Activated CD8-positive, alpha-beta T cell treated with anti-CD3 and anti-CD28 coated beads, Interleukin-2, amount 10 ng/mL, durations not matched to agents 7 days and 5 days (primary cell): ENCODE data around the gene SPRYD4. TPM values are rescaled to one million over a fixed set of nuclear protein-coding genes. Genes with fewer than 3 reads are reported as not detected.

Experiments used
- ATAC-seq: fragments of 150-1000 bp; cut with Tn5 transposase; one replicate; pipeline ENCODE4 v1.10.0; 2021; ENCODE audit warnings: moderate library complexity
- CTCF ChIA-PET: fragments of 350-600 bp; sonication (Branson Sonifier 250); formaldehyde crosslinking; loops from one replicate; lab custom pipeline; 2021; ENCODE audit warnings: antibody characterized with exemption; lab: Charles Lee
- POLR2A ChIA-PET: fragments of 350-600 bp; sonication (Branson Sonifier 250); formaldehyde crosslinking; loops from one replicate; lab custom pipeline; 2021; ENCODE audit warnings: antibody characterized with exemption; lab: Charles Lee
- DNase-seq: peaks from one replicate; pipeline ENCODE4 v3.0.0-alpha.2; 2020
- H3K27ac Mint-ChIP-seq: one replicate; pipeline ENCODE4 v1.8.0; 2021; ENCODE audit warnings: mild to moderate bottlenecking, mixed read lengths
- H3K27me3 Mint-ChIP-seq: one replicate; pipeline ENCODE4 v1.8.0; 2021; ENCODE audit warnings: low read depth, mixed read lengths
- H3K36me3 Mint-ChIP-seq: one replicate; pipeline ENCODE4 v1.8.0; 2021; ENCODE audit warnings: low read depth, mixed read lengths
- H3K4me1 Mint-ChIP-seq: one replicate; pipeline ENCODE4 v1.8.0; 2021; ENCODE audit warnings: low read depth, mixed read lengths
- H3K4me3 Mint-ChIP-seq: one replicate; pipeline ENCODE4 v1.8.0; 2021; ENCODE audit warnings: mild to moderate bottlenecking, mixed read lengths
- H3K9me3 Mint-ChIP-seq: one replicate; pipeline ENCODE4 v1.8.0; 2022; ENCODE audit warnings: mixed read lengths; ENCODE audit not compliant: insufficient read depth
- total RNA-seq, 2 experiments: library from RNA; stranded (reverse); gene quantifications; one replicate each; pipeline ENCODE4 v1.2.3, GENCODE V29; 2021

SPRYD4 gene
- total RNA-seq, 2 experiments from 2014 or later, result 2.9 to 3.1 TPM

GRCh38 chr12:56449622-56449984, 18.8 kb upstream of the SPRYD4 start:
- Mint-ChIP-seq H3K27ac (peak overlapping the region; percentile 87), H3K4me3 (peak overlapping the region; percentile 91), H3K4me1 (peaks cover 33% of the 10 kb centered on the region), H3K9me3 (no peaks in the 10 kb centered on the region), H3K27me3 (peaks cover 5% of the 10 kb centered on the region), H3K36me3 (peaks cover 18% of the 10 kb centered on the region)
- ChIA-PET CTCF (interaction anchor here (0.9 to 6.4 kb wide), 9 partner anchors 9 to 330 kb away, joined by 3 to 59 read pairs (median 4); partner anchors contain the start of genes MYL6B, SPRYD4 and STAT2), POLR2A (interaction anchor here (0.6 to 2.8 kb wide), 14 partner anchors 9 to 238 kb away, joined by 3 to 27 read pairs (median 4); partner anchors contain the start of genes CNPY2, CS, IL23A and PTGES3)
- no peak for ATAC-seq
- DNase-seq, result no peak

GRCh38 chr12:56450241-56450640, 18.1 kb upstream of the SPRYD4 start:
- ChIA-PET POLR2A (interaction anchor here (1.4 to 2.8 kb wide), 5 partner anchors 8 to 238 kb away, joined by 3 to 27 read pairs (median 9); partner anchors contain the start of genes CS, PTGES3 and STAT2), CTCF (interaction anchor here (0.9 to 6.4 kb wide), 5 partner anchors 9 to 330 kb away, joined by 3 to 59 read pairs (median 7); partner anchors contain the start of gene SPRYD4)
- peaks cover 15% of the 10 kb centered on the region for H3K36me3 Mint-ChIP-seq
- H3K4me1 Mint-ChIP-seq, result peaks cover 30% of the 10 kb centered on the region
- H3K27me3 Mint-ChIP-seq, result peaks cover 6% of the 10 kb centered on the region
- DNase-seq (no peak), ATAC-seq (no peak)
- peak overlapping the region; percentile 91 for H3K4me3 Mint-ChIP-seq
- H3K9me3 Mint-ChIP-seq, result no peaks in the 10 kb centered on the region
- peak overlapping the region; percentile 39 for H3K27ac Mint-ChIP-seq

GRCh38 chr12:56451147-56451546, 17.2 kb upstream of the SPRYD4 start:
- Mint-ChIP-seq H3K27me3 (peaks cover 9% of the 10 kb centered on the region), H3K9me3 (no peaks in the 10 kb centered on the region), H3K4me1 (peaks cover 26% of the 10 kb centered on the region), H3K4me3 (no peak overlapping the region), H3K27ac (no peak overlapping the region), H3K36me3 (peaks cover 10% of the 10 kb centered on the region)
- CTCF ChIA-PET, result interaction anchor here (0.9 to 6.4 kb wide), 2 partner anchors 10 to 13 kb away, joined by 3 to 59 read pairs; no protein-coding TSS in a partner anchor
- DNase-seq (no peak), ATAC-seq (no peak)
- POLR2A ChIA-PET, result interaction anchor here (0.9 kb wide), 1 partner anchor 293 kb away, joined by 3 read pairs; the partner anchor contains the start of gene MYL6

DNA sequence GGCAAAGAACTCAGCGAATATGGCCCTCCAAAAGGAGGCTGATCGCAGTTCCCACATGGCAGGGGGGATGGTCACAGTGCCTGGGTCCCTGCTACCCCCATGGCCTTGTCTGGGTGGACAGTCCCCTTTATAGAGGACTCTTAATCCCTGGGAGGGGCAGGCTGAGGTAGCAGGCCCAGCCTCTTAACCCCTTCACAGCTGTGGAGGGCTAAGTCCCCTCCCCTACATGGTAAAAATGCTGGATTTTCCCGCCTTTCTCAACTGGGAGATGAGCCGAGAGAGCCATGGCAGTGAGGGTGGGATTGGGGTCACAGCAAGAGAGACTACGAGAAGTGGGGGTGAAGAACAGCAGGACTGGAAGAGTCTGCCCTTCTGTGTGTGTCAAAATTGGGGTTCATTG, 13.8 kb upstream of the SPRYD4 start, which contains the start of gene MIP:
Gene MIP (minus strand): TSS at position 101 of the 400 bp plus-strand sequence. CDS start 44 bp downstream, at position 57.
- H3K27ac Mint-ChIP-seq, result no peak within 1 kb of the TSS
- no peak for DNase-seq
- H3K4me3 Mint-ChIP-seq, result no peak within 1 kb of the TSS
- ChIA-PET POLR2A (no interaction called here), CTCF (interaction anchor here (1.0 to 6.4 kb wide), 2 partner anchors 9 to 24 kb away, joined by 3 to 59 read pairs; no protein-coding TSS in a partner anchor)
- peaks cover 9% of the 10 kb centered on the region for H3K27me3 Mint-ChIP-seq
- H3K36me3 Mint-ChIP-seq, result no peaks in the 10 kb centered on the region
- H3K9me3 Mint-ChIP-seq, result no peaks in the 10 kb centered on the region
- no peak for ATAC-seq
- H3K4me1 Mint-ChIP-seq, result peaks cover 8% of the 10 kb centered on the region

DNA sequence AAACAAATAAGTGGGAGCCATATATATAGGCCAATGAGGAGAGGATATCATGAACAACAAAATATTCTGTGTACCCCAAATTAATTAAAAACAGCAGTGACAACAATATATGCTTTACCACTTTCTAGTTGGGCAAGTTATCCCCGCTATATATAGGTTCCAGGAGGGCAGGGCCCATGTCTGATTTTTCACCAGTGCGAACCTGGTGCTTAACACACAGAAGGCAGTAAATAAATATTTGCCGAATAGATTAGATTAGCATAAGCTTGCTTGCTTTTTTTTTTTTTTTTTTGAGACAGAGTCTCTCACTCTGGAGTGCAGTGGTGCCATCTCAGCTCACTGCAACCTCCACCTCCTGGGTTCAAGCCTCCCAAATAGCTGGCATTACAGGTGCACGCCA, 10.6 kb upstream of the SPRYD4 start:
- DNase-seq (no peak), ATAC-seq (no peak)
- no peaks in the 10 kb centered on the region for H3K9me3 Mint-ChIP-seq
- POLR2A ChIA-PET, result interaction anchor here (1.8 kb wide), 1 partner anchor 9 kb away, joined by 9 read pairs; the partner anchor contains the start of gene TIMELESS
- no peak overlapping the region for H3K4me3 Mint-ChIP-seq
- CTCF ChIA-PET, result interaction anchor here (1.3 to 2.2 kb wide), 2 partner anchors 8 to 56 kb away, joined by 3 to 10 read pairs; partner anchors contain the start of gene TIMELESS
- H3K27ac Mint-ChIP-seq, result no peak overlapping the region
- H3K36me3 Mint-ChIP-seq, result no peaks in the 10 kb centered on the region
- peaks cover 9% of the 10 kb centered on the region for H3K27me3 Mint-ChIP-seq
- no peaks in the 10 kb centered on the region for H3K4me1 Mint-ChIP-seq

DNA sequence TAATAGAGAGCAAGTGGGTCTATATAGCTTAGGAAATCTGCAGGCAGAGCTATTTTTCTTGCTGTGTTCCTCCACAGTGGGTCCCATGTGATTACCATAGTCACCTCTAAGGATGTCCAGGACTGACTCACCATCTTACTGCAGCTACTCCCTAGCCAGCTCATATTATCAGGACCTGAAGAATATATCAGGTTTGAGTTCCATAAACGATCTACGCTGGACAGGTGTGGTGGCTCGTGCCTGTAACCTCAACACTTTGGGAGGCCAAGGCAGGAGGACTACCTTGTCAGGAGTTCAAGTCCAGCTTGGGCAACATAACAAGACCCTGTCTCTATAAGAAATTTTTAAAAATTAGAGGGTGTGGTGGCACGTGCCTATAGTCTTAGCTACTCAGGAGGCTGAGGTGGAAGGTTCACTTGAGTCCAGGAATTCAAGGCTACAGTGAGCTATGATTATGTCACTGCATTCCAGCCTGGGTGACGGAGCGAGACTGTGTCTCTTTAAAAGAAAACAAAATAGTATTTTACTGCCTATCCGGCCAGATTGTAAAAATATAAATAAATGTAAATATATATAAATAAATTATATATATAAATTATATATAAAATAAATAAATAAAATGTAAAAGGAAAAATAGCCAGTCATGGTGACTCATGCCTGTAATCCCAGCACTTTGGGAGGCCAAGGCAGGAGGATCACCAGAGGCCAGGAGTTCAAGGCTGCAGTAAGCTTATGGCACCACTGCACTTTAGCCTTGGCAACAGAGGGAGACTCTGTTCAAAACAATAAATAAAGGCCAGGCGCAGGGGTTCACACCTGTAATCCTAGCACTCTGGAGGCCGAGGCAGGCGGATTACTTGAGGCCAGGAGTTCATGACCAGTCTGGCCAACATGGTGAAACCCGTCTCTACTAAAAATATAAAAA, 6.9 kb upstream of the SPRYD4 start:
- no peak for ATAC-seq
- CTCF ChIA-PET, result interaction anchor here (0.9 to 1.6 kb wide), 7 partner anchors 11 to 269 kb away, joined by 3 to 6 read pairs (median 3); partner anchors contain the start of genes STAT2 and TIMELESS
- H3K4me1 Mint-ChIP-seq, result peaks cover 5% of the 10 kb centered on the region

GRCh38 chr12:56462565-56462964, 5.8 kb upstream of the SPRYD4 start:
- Mint-ChIP-seq H3K9me3 (no peaks in the 10 kb centered on the region), H3K27ac (no peak overlapping the region), H3K4me1 (peaks cover 10% of the 10 kb centered on the region), H3K36me3 (no peaks in the 10 kb centered on the region), H3K27me3 (no peaks in the 10 kb centered on the region), H3K4me3 (no peak overlapping the region)
- ChIA-PET CTCF (interaction anchor here (0.7 to 3.3 kb wide), 6 partner anchors 11 to 204 kb away, joined by 3 to 62 read pairs (median 10); partner anchors contain the start of genes ANKRD52, MIP, STAT2 and TIMELESS), POLR2A (no interaction called here)
- DNase-seq (no peak), ATAC-seq (no peak)

More for the DNA sequence above, 6.9 kb upstream of the SPRYD4 start:
- Mint-ChIP-seq H3K27ac (no peak overlapping the region), H3K9me3 (no peaks in the 10 kb centered on the region), H3K36me3 (no peaks in the 10 kb centered on the region), H3K27me3 (no peaks in the 10 kb centered on the region), H3K4me3 (no peak overlapping the region)
- DNase-seq, result no peak
- POLR2A ChIA-PET, result interaction anchor here (1.3 to 1.4 kb wide), 2 partner anchors 12 to 101 kb away, joined by 3 to 6 read pairs; partner anchors contain the start of genes STAT2 and TIMELESS

GRCh38 chr12:56469007-56469930, 891 bp downstream of the SPRYD4 start:
- Mint-ChIP-seq H3K4me1 (peaks cover 25% of the 10 kb centered on the region), H3K27ac (peak overlapping the region; percentile 93), H3K9me3 (no peaks in the 10 kb centered on the region), H3K36me3 (peaks cover 18% of the 10 kb centered on the region), H3K27me3 (no peaks in the 10 kb centered on the region), H3K4me3 (peak overlapping the region; percentile 87)
- DNase-seq, result no peak
- CTCF ChIA-PET, result interaction anchor here (0.6 to 2.7 kb wide), 4 partner anchors 10 to 109 kb away, joined by 3 to 13 read pairs (median 5); partner anchors contain the start of genes STAT2 and TIMELESS
- POLR2A ChIA-PET, result interaction anchor here (0.6 to 2.5 kb wide), 3 partner anchors 109 to 351 kb away, joined by 3 to 11 read pairs (median 4); partner anchors contain the start of genes STAT2 and ZC3H10
- ATAC-seq, result no peak

GRCh38 chr12:56474389-56474788, 6.0 kb downstream of the SPRYD4 start:
- Mint-ChIP-seq H3K9me3 (no peaks in the 10 kb centered on the region), H3K36me3 (peaks cover 15% of the 10 kb centered on the region), H3K4me3 (no peak overlapping the region), H3K27ac (no peak overlapping the region), H3K4me1 (peaks cover 18% of the 10 kb centered on the region), H3K27me3 (no peaks in the 10 kb centered on the region)
- no peak for DNase-seq
- ATAC-seq, result no peak
- POLR2A ChIA-PET, result no interaction called here
- CTCF ChIA-PET, result no interaction called here

DNA sequence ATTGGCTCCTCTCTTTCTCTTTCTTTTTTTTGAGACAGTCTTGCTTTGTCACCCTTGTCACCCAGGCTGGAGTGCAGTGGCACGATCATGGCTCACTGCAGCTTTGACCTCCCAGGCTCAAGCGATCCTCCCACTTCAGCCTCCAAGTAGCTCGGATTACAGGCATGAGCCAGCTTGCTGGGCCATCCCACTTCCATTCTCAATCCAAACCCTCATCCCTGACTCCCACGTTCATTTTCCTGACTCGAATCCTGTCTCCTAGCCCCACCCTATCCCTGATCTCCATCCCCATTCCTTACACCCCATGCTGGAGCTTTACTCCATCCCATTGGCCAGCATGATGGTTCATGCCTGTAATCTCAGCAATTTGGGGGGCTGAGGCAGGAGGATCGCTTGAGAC, 7.8 kb downstream of the SPRYD4 start:
- ATAC-seq (no peak), DNase-seq (no peak)
- Mint-ChIP-seq H3K9me3 (no peaks in the 10 kb centered on the region), H3K36me3 (peaks cover 6% of the 10 kb centered on the region), H3K4me3 (no peak overlapping the region), H3K4me1 (peaks cover 13% of the 10 kb centered on the region), H3K27me3 (no peaks in the 10 kb centered on the region), H3K27ac (no peak overlapping the region)
- CTCF ChIA-PET, result no interaction called here
- POLR2A ChIA-PET, result no interaction called here
